HG02884 (cell line): ENCODE measurements around the gene RIN1.

Experiments used
- ATAC-seq: cut with Tn5 transposase; IDR thresholded peaks from one replicate; pipeline ENCODE4 v1.9.1; 2021; ENCODE audit warnings: mild to moderate bottlenecking, moderate library complexity; ENCODE audit not compliant: unreplicated experiment

The RIN1 gene

GRCh38 chr11:66284526-66285078, 51.6 kb downstream of the RIN1 start:
- ATAC-seq, result no peak

GRCh38 chr11:66283461-66284105, 52.7 kb downstream of the RIN1 start:
- no peak for ATAC-seq

- peak; percentile 76 for ATAC-seq
These were observed 53.5 kb downstream of the RIN1 start for GRCh38 chr11:66282468-66283455.
